Activated CD4-positive, alpha-beta T cell treated with anti-CD3 and anti-CD28 coated beads for 24 hours (primary cell): ENCODE measurements around the gene METTL18.
A peak's percentile ranks its signal among the peaks of the same experiment; 100 is the strongest.
"Not testable (repeated sequence)": the region's sequence is repeated elsewhere in the genome, so short reads cannot be mapped to it uniquely, and the experiment has no call there.

Experiments used
- DNase-seq, 2 donors: peaks; one replicate each; pipeline ENCODE4 v3.0.0-alpha.2; 2020; ENCODE audit warnings: low read depth in 2 of 2

Gene METTL18

DNA sequence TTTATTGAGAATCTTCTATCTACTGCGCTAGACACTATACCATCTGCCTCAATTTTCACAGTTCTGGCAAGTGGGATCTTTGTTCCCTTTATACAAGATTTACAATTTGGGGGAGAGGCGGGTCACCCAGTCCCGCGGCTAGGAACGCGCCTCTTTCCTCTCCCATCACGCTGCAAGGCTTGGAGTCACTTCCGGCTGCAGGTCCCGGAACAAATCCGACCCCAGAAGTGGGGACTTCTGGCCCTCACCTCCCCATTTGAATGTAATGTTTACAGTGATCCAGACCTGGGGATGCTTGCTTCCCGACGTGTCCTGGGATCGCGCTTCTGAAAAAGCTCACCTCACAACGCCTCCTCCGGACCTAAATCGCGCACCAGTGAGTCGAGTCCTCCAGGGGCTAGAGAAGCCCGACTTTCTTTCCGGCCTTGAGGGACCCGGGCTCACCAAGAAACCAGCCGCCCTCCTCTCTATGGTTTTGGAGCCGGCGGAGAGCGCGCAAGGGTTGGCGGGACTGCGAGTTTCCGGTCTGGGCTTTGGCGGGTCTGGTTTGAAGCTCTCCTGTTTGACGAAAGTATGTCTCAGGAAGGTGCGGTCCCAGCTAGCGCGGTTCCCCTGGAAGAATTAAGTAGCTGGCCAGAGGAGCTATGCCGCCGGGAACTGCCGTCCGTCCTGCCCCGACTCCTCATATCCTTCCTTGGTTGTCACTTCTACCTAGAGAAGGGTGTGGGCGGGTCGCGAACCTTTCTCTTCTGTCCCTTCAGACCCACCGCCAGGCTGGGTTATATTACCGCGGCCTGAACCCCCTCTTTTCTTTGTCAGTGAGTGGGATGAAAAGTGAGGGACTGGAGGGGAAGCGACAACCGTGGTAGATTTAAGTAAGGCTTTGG is at the start of gene METTL18:
TSS of gene METTL18 (minus strand) at position 378 of the 887 bp plus-strand sequence. CDS start 1,212 bp downstream, outside the sequence.
- peak; percentile 80 for DNase-seq

DNA sequence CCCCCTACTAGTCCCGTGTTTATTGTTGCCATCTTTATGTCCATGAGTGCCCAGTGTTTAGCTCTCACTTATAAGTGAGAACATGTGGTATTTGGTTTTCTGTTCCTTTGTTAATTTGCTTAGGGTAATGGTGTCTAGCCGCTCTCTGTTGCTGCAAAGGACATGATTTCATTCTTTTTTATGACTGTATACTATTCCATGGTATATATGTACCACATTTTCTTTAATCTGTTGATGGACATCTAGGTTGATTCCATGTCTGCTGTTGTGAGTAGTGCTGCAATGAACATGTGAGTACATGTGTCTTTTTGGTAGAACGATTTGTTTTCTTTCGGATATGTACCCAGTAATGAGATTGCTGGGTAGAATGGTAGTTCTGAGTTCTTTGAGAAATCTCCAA is 44.2 kb upstream of the METTL18 start:
- DNase-seq: no peak

DNA sequence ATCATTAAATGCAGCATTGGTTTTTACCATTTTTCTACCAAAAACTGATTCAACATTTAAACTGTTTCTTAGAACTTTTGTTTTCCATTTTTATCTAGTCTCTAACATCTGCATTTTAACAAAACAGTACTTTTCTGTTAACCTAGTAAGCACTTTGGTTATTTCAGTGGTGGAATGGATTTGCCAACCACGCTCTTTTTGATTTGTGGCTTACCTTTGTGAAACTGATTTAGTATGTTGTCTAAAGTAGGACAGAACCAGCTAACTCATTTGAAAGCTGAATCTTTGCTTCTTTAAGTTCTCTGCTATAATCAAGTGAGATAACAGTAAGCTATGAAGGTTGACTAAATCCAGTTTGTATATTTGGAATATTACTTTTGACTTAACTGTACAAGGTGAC is 41.5 kb upstream of the METTL18 start:
- no peak for DNase-seq

DNA sequence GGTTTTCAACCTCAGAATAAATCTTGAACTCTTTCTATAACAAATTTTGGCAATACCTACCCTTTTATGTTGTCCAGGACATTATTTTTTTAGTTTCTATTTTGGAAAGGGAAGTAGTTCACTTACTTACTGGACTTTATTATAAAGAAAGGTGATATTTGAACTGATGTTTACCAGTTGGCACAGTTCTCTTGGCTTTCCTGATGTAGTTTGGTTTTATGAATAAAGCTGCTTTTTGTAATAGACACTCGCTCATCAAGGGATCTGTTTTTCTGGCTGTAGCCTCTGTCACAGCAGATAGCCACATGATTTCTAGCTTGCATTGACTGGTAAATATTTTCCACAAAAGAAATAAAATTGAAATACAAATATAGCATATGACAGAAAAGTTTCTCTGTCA is 40.9 kb upstream of the METTL18 start:
- no peak for DNase-seq

DNA sequence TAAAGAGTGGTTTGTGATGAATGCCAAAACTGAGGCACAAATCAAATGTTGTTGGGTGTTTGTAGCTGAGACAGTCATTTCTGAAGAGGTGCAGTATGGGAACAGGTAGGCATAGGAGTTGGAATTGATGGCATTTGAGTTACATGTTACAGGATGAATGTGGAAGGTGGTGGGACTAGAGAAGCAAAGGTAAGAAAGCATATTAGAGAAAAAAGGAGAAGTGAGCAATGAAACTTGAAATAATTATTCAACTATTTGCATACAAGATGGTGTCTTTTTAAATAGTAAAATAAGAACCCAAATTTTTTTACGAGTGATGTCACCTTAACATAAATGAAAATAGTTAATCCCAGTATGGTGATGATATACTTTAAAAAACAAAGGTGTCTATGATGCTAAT is 40.2 kb upstream of the METTL18 start:
- no peak for DNase-seq

DNA sequence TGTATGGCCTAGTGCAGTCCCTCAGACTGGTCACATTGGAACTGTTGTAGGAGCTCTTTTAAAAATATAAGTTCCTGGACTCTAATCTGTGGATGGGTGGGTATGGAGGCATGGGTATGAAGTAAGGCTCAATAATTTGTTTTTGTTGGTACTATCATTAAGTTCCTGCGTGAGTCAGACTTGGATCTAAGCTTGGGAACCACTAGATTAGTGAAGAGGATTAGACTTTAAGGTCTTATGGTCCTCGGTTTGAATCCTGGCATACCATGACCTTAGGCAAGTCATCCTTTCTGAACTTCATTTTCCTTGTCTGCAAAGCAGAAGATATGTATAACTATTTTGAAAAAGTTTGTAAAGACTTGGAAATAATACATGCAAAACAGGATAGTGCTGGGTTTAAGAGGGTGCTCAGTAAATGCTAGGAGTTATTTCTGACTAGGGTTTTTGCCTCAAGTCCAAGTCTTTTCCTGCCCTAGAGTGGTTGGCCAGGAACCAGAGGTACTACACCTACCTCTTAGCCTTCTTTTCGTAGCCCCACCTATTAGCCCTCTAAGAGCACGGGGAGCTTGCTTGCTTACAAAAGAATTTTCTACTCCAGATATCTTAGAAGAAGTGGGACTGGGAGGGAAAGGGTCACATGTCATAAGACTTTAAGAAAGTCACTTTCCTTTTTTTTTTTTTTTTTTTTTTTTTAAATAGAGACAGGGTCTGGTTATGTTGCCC is 38.6 kb upstream of the METTL18 start:
- no peak for DNase-seq

DNA sequence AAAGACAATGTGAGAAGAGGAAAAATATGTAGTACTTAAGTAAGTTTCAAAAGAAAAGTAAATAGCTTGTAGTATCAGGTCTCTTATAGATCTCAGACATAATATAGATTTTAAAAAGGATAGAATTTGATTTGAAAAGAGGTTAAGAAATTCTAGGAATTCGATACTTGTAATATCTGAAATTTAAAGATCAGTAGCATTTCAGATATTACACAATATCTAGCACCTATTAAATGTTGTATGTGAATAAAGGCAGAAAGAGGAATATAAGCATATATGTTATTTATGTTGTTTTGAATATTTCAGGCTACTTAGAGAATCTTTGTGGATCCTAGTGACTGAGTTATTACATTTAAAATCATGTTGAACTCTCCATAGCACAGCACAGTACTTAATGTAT is 35.0 kb upstream of the METTL18 start:
- DNase-seq: no peak

DNA sequence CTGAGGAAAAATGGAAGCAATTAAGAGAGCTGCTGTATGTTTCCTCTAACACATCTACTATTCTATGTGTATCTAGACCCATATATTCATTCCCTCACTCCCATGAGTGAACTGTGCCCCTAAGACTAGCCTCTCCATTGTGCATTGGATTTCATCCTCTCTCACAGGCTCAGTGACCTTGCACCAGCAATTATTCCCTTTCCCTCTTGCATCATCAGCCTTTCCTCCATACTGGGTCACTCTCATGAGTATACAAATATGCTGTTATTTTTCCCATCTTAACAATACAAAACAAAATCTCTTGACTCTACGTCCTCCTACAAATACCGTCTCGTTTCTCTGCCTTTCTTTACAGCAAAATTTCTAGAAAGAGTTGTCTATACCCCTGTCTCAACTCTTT is 29.4 kb upstream of the METTL18 start:
- DNase-seq: no peak

DNA sequence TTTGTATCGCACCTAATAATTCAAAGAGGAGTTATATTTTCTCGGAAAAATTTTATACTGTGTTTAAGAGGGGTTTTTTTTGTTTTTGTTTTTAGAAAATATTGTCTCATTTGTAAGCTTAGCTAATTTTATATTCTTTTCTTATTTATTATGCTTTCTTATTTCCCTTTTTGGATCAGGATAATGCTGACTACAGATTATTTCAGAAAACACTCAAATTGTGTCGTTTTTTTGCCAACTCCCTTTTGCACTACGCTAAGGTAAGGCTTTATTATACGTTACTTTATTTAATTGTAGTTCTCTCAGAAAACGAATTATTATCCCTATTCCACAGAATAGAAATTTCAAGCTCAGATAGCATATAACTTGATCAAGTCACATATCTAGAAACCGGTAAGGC is 26.8 kb upstream of the METTL18 start:
- DNase-seq: no peak

DNA sequence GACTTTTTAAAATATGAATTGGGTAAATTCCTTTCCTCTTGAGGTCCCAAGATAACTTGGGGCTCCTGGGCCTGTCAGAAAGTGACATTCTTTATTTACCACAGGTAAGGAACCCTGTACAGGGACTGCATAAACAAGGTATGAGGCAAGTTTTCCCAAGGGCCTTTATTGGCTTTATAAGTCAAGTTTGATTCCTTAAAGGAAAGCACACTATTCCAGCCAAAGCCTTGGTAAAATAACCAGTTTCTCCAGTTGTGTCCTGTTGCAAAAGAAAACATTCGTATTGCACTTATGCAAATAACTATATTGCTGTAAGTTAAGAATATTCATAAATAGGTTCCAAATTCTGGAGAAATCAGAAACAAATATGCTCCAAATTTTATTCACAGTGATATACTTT is 21.9 kb upstream of the METTL18 start:
- DNase-seq: no peak

DNA sequence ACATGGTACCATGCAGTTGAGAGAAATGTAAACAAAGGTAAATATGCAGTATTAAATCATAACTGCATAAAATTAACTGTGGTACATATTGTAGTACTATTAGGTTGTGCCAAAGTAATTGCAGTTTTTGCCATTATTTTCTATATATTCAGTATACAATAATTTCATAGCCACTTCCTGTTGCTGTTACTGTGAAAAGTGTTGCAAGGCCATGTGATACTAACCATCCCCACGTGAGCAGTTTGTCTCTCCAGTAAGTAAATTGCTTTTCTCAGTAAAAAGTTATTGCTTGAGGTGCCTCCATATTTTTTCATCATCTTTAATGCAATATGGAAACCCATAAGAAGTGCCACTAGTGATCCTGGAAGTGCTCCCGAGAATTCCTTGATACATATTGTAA is 19.6 kb upstream of the METTL18 start:
- DNase-seq: no peak

DNA sequence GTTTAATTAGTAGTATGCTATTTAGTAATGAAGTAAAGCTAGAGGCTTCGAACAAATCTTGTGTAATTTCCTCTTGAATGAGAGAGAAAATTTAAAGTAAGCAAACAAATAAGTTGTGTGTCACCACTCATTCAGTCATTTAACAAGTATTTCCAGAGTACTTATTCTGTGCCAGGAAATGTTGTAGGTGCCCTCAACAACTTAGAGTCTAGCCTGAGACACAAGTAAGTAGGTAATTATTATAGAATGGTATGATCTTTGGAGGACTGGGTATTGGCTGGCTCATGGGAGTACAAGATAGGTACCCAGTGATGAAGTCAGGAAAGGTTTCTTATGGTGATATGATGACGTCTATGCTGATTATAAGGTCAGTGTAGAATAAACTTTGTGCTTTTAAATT is 17.4 kb upstream of the METTL18 start:
- no peak for DNase-seq

DNA sequence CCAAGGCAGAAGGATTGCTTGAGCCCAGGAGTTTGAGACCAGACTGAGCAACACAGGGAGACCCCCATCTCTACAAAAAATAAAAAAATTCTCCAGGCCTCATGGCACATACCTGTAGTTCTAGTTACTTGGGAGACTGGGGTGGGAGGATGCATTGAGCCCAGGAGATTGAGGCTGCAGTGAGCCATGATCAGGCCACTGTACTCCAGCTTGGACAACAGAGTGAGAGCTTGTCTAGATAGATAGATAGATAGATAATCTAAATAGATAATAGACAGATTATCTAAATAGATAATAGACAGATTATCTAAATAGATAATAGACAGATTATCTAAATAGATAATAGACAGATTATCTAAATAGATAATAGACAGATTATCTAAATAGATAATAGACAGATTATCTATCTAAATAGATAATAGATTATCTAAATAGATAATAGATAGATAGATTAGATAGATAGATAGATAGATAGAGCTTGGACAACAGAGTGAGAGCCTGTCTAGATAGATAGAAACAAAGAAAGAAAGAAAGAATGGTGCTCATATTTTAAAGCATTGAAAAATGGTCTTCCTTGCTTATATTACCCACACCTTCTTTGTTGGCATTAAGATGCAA is 16.8 kb upstream of the METTL18 start:
- DNase-seq: not testable (repeated sequence)

DNA sequence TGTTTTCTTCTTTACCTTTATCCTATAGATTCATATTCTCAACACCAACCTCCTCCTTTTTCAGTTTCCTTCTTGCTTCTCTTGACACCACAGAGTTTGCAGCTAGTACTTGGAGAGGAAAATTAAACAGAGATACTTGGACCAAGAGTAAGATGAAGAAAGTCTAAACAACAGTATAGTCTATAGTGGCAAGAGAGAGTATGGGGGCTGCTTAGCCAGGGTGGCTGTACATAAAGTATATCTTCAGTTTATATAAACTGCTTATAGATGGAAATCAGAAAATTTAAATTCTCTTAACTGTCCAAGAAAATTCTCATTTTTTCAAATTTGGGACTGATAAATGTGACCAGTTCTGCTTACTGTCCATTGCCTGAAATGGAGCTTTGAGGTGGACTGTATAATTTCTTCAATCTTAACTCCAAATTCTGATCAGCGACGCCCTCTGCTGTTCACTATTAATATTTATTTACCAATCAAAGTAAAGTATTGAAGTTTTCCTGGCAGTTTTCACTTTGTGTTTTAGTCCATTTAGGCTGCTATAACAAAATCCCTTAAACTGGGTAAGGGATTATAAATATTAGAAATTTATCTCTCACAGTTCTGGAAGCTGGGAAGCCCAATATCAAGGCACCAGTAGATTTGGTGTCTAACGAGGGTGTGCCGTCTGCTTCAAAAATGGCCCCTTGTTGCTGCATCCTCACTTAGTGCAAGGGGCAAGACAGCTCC is 14.8 kb upstream of the METTL18 start:
- peak in 1 of 2 donors; percentile 18 for DNase-seq

DNA sequence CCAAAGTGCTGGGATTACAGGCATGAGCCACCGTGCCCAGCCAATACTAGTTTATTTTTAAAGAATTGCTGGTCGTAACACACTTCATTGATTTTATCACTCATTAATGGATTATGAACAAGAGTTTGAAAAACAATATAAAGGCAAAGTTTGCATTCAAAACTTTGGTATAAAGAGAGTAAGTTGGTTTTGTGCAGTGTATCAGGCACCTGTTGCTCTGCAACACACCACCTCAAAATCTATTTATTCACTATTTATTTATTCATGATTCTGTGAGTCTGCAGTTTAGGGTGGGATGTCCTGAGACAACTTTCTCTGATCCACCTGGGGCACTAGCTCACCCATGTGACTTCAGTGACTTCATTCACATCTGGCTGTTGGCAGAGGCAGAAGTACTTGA is 10.2 kb upstream of the METTL18 start:
- no peak for DNase-seq

DNA sequence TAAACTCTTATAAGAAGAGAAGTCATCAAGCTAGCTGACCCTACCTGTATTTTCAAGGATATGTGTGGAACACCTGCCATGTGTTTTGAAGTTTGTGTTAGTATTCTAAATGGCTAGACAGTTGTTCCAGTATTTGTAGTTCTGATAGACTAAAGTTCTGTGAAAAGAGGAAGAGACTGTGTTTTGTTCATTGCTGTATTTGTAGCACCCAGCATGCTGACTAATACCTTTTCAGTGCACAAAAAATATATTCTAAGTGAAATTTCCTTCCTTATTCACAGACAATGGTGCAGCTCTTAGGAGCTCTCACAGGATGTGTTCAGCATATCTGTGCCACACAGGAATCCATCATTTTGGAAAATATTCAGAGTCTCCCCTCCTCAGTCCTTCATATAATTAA is 8.2 kb upstream of the METTL18 start:
- no peak for DNase-seq

DNA sequence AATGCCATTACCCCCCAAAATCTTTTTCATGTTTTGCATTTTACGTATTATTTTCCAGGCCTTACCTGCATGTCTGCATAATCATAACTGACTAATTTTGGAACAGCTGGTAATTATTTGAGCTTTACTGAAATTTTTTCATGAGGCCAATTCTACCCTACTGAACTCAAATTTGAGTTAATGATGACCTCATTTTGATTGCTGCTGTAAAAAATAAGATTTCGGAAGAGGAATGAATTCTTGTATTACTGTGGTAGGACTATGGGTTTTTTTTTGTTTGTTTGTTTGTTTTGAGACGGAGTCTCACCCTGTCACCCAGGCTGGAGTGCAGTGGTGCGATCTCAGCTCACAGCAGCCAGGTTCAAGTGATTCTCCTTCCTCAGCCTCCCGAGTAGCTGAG is 2.6 kb upstream of the METTL18 start:
- no peak for DNase-seq

DNA sequence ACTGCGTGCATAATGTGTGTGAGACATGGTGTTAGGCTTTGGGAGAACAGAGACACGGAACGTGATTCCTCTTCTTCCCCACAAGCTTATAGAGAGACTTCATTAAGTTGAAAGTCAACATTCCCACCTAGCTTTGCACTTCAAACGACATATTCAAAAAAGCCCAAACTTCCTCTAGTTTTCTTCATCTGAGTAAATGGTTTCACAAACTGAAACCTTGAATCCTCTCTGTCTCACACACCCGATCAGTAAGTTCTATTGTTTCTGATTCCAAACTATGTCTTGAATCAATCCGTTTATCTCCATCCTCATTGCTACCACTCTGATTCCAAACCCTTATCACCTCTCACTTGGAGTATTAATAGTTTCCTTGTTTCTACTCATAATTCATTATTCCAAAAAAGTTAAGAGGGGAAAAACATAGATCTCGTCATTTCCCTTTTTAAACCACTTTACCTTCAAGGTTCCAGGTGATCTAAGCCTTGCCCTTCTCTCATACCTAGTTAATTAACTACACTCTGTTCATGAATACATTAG is 1.6 kb upstream of the METTL18 start:
- DNase-seq: no peak

DNA sequence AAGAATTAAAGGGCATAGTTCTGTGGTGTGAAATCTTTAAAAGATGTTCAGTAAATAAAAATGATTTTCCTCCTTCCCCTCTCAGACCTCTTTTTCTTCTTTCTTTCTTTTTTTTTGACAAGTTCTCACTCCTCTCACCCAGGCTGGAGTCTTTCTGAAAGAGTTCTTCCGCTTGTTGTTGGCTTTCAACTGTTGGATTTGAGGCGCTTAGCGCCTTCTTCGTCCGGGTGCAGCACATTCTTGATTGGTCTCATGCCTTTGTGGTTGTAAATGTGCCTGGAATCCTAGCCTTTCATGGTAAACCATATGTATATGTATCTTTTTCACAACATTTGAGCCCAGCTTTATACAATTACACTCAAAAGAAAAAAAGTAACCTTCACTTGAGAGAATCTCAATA is 980 bp upstream of the METTL18 start:
- DNase-seq: no peak

DNA sequence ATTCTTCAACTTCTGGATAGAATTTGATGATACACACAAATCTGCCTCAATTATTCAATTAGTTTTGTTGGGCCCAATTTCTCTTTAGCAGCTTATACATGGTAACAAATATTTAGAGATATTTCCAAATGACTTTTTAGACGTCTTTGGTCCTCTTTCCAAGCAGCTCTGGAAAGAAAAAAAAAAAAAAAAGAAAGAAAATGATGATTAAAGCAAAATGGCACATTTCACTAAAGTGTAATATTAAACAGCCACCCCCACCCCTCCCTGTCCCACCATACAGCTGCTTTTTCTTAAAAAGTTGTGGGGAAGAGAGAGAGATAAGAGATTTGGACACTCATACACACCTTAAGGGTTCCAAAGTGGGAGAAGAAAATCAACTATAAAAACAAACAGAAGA is 977 bp downstream of the METTL18 start:
- DNase-seq: no peak

DNA sequence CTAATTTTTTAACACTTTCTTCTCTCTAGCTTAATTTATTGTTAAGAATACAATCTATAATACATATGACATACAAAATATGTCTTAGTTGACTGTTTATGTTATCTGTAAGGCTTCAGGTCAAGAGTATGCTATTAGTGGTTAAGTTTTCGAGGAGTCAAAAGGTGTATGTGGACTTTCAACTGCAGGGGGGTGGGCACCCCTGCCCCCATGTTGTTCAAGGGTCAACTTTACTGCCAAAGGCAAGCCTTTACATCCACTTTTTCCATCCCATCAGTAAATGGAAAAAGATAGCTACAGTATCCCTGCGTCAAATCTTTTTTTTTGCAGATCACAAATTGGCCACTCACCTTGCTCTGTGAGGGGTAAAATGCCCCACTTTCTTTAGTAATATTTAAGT is 6.3 kb downstream of the METTL18 start:
- DNase-seq: no peak

DNA sequence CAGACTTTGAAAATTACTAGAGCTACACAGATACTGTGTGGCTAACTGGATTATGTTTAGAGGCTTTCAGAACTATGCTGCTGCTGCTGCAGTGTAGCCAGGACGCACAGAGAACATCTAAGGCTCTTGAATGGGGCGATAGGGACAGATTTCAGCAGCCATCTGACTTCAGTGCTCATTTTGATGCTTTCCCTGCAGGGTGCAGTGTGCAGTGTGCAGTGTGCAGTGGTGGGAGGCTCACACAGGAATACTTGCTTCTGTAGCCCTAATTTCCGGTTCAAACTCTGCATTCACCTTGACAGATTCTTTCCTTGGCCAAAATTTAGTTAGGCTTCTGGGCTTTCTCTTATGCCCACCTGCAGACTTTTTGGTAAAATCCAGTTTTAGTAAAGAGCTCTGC is 7.7 kb downstream of the METTL18 start:
- no peak for DNase-seq
